Fibroblast of lung (primary cell): ENCODE data around the gene LCORL.

Experiments
- CTCF ChIP-seq, 2 donors: IDR thresholded peaks in 1 of 2; conservative IDR thresholded peaks in 1 of 2; 1 replicate in 1 of 2; 2 replicates in 1 of 2; pipeline ENCODE4 v1.5.1; 2011 to 2012; ENCODE audit warnings: low read length in 2 of 2, control low read depth in 1 of 2, inconsistent platforms in 1 of 2, low read depth in 1 of 2, mild to moderate bottlenecking in 1 of 2
- EZH2 ChIP-seq: IDR thresholded peaks from 2 replicates; pipeline ENCODE4 v1.5.1; 2012; ENCODE audit warnings: low read length, control low read depth, mild to moderate bottlenecking; ENCODE audit errors: missing control alignments

- TF ChIP-seq CTCF (conservative IDR thresholded peaks at IDR 0.05 in 1 of 2, IDR thresholded peaks at IDR 0.05 in 1 of 2; ENCODE audit: low read depth in 1 of 2, low read length in 2 of 2) = no peak
- no peak for TF ChIP-seq EZH2
Observed at GRCh38 chr4:17911608-17912007, 109.9 kb downstream of the LCORL start.
